ENCODE results near the gene AFAP1L2. TPM values are rescaled to one million over a fixed set of nuclear protein-coding genes. Genes with fewer than 3 reads are reported as not detected.
"Not testable (repeated sequence)": the region's sequence is repeated elsewhere in the genome, so short reads cannot be mapped to it uniquely, and the experiment has no call there.

AFAP1L2 gene
- total RNA-seq, 1 experiment from 2014 or later, result 0.10 TPM

- DNase-seq (ENCODE audit: low spot score), result no peak
Observed at GRCh38 chr10:114347241-114347640, 57.1 kb downstream of the AFAP1L2 start.

DNA sequence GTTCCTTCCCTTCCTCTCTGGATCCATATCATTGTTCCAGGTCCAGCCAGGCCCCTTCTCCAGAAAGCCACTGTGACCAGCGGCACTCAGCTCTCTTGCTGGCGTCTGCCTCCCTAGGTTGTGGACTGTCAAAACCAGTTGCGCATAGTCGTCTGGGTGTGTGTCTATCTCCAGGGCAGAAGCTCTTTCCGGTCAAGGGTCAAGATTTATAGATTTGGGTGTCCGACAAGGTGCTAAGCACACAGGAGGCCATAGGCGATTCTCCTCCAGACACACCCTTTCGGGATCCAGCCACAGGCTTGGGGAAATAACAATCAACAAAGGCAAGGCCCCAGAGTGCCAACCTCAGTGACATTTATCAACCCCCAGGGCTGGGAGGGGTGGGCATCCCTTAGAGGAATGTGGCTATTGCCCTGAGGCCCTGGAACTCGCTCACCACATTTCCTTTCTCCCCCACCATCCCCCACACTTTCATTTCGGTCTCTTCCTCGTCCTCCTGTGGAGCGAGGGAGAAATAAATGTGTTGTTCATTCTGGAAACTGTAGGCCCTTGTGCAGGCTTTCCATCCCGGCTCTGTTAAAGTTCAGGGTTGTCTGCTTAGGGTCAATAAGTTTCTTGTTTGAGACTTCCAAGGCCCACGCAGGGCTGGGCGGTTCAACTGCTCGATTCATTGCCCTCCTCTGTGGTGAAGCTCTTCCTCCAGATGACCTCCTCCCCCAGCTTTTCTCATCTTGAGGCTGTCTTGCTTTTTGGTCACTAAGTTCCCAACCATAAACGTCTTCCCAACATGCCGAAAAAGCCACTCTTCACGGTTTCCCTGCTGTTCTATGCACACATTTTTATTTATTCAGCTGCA, 57.9 kb downstream of the AFAP1L2 start:
- in situ Hi-C loops (cut with HindIII; ENCODE audit: low sequenced_read_pairs), result no loop called here
- no peak for DNase-seq (ENCODE audit: low spot score)

More at GRCh38 chr10:114347241-114347640, 57.1 kb downstream of the AFAP1L2 start:
- in situ Hi-C loops (cut with HindIII; ENCODE audit: low sequenced_read_pairs), result no loop called here

- DNase-seq (ENCODE audit: low spot score), result no peak
- in situ Hi-C loops (cut with HindIII; ENCODE audit: low sequenced_read_pairs), result no loop called here
Observed at GRCh38 chr10:114345701-114346100, 58.6 kb downstream of the AFAP1L2 start.

GRCh38 chr10:114343623-114344505, 60.4 kb downstream of the AFAP1L2 start:
- no peak for DNase-seq (ENCODE audit: low spot score)
- in situ Hi-C loops (cut with HindIII; ENCODE audit: low sequenced_read_pairs), result no loop called here

DNA sequence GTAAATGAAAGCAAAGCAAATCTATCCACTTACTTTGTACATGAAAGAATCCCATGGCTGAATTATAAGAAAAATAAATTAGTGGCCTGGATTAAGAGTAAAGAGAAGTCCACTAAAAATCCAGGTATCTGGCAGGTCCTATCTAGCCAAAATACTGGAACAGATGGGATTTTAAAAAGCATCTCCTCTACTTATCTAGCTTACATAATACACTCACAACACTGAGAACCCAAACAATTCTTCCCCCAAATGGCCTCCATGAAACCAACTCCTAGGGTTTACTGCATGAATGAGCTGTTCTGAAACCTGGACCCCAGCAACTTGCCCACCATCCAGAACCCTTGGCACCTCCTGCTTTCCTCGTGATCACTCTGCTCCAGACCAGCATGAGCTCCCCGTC, 61.3 kb downstream of the AFAP1L2 start:
- in situ Hi-C loops (cut with HindIII; ENCODE audit: low sequenced_read_pairs), result no loop called here
- DNase-seq (ENCODE audit: low spot score), result peak; percentile 88

- peak; percentile 56 for DNase-seq (ENCODE audit: low spot score)
- in situ Hi-C loops (cut with HindIII; ENCODE audit: low sequenced_read_pairs), result no loop called here
Observed at GRCh38 chr10:114340816-114341215, 63.5 kb downstream of the AFAP1L2 start.

DNA sequence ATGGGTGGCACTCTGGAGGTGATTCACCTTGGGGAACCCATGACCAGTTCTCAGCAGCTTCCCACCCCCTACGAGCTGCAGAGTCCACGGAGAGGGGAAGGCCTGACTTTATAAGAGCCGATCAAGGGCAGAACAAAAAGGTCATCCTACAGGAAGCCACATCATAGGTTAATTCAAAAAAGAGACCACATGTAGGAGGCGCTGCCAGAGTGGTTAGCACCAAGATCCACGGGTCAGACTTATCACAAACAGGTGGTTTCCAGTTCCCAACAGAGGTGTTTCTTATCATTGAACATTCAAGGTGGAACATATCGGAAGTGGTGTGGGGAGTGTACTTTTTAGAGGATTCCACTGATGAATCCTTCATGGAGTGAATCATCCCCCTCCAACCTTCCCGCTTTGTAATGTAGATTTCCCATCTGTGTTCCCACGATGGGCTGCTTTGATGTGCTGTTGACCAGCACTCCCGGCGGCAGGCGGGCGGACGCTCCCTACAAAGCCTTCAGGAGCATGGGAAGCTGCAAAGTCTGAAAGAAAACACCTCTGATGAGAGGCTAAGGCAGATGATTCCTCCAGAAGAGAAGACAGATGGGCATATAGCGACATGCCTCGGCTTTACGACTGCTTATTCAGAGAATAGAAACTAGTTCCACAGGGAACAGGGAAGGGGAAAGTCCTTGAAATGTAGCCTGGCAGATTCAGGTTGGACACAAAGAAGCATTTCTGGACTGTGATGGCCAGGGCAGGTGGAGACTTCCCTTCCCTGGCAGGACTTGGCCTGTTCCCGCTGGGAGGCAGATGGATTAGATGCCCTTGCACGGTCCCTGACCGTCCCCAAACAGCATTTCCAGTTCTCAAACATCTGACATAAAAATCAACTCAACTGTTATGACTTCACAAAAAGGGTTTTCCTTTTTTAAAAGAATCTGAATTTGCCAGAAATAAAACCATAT, 66.5 kb downstream of the AFAP1L2 start:
- in situ Hi-C loops (cut with HindIII; ENCODE audit: low sequenced_read_pairs), result no loop called here
- DNase-seq (ENCODE audit: low spot score), result peak; percentile 97

GRCh38 chr10:114336823-114337509, 67.3 kb downstream of the AFAP1L2 start:
- in situ Hi-C loops (cut with HindIII; ENCODE audit: low sequenced_read_pairs), result no loop called here
- DNase-seq (ENCODE audit: low spot score), result no peak

- no peak for DNase-seq (ENCODE audit: low spot score)
- in situ Hi-C loops (cut with HindIII; ENCODE audit: low sequenced_read_pairs), result no loop called here
Observed at GRCh38 chr10:114335614-114336013, 68.7 kb downstream of the AFAP1L2 start.

DNA sequence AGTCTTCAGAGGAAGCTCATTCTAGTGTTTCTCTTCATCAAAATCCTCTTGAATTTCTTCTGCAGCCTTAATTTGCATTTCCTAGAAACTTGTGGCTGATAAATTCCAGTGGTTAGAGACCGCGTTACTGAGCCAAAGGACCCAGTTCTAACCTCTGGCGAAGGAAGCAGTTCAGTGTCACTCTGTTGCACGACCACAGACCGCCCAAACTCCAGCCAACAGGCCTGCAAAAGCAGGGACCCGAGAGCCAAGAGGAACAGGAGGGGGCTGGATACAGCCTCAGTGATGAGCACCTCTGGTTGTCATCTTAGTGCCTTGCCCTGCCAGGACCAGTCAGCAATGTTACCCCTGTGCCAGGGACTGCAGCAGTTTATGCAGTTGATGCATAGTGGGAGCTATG, 70.0 kb downstream of the AFAP1L2 start:
- DNase-seq (ENCODE audit: low spot score), result no peak
- in situ Hi-C loops (cut with HindIII; ENCODE audit: low sequenced_read_pairs), result no loop called here

DNA sequence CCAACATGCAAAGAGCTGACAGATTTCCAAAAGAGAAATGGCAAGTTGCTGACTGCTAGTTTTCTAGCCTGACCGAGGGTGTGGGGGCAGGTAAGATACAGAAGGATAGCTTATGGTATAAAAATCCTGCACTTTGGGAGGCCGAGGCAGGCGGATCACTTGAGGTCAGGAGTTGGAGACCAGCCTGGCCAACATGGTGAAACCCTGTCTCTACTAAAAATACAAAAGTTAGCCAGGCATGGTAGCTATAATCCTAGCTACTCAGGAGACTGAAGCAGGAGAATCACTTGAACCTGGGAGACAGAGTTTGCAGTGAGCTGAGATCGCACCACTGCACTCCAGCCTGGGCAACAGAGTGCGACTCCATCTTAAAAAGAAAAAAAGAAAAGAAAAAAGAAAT, 70.9 kb downstream of the AFAP1L2 start:
- in situ Hi-C loops (cut with HindIII; ENCODE audit: low sequenced_read_pairs); DNase-seq (ENCODE audit: low spot score): not testable (repeated sequence)

- in situ Hi-C loops (cut with HindIII; ENCODE audit: low sequenced_read_pairs), result no loop called here
Observed at GRCh38 chr10:114332301-114333192, 71.8 kb downstream of the AFAP1L2 start.

DNA sequence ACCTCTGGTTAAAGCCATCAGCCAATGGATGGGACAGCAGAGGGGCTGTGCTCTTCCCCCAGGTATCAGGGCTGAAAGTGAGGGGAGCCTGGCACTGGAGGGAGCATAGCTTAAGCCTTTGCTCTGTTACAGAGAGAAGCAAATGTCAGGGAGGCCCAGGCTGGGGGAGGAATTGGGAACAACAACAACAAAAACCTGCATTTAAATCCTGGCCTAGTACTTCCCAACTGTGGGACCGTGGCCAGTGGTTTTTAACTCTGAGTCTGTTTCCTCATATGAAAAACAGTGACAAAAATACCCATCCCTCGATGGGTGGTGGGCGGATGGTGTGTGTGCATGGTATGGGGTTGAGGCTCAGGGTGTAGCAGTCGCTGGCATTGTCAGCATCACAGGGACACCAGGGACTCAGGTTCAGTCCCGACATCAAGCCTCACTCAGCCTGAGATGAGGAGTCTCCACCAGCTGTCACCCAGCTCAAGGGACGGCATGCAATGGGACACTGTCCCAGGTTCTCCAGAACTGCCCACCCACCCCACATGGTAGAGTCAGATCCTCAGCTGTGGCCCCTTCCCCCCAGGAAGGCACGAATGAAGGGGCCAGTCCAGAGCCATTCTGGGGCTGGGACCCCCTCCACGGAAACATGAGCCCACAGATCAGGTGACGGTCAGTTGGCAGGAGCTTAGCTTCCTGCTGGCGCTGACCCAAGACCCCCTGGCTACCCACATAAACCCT, 74.5 kb downstream of the AFAP1L2 start:
- no peak for DNase-seq (ENCODE audit: low spot score)
- in situ Hi-C loops (cut with HindIII; ENCODE audit: low sequenced_read_pairs), result no loop called here

More at GRCh38 chr10:114332301-114333192, 71.8 kb downstream of the AFAP1L2 start:
- DNase-seq (ENCODE audit: low spot score), result no peak

GRCh38 chr10:114328874-114329273, 75.4 kb downstream of the AFAP1L2 start:
- in situ Hi-C loops (cut with HindIII; ENCODE audit: low sequenced_read_pairs), result no loop called here
- peak; percentile 76 for DNase-seq (ENCODE audit: low spot score)

DNA sequence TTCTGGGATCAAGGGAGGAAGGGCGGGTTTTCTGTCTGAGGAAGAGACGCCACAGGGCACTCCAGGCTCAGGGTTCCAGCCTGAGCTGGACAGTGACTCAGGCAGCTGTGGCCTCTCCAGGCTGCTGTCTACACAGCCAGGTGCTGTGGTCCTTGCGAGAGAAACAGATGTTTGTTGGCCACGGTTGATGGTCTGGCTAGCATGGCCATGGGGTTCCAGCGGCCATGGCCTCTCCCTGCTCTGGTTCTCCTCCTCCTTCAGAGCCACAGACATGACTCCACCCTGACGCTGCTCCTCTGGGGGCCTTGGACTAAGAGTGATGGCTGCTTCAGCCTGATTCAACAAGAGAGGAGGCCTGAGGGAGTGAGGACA, 75.9 kb downstream of the AFAP1L2 start:
- in situ Hi-C loops (cut with HindIII; ENCODE audit: low sequenced_read_pairs), result no loop called here
- no peak for DNase-seq (ENCODE audit: low spot score)

GRCh38 chr10:114327537-114328440, 76.5 kb downstream of the AFAP1L2 start:
- in situ Hi-C loops (cut with HindIII; ENCODE audit: low sequenced_read_pairs), result no loop called here
- no peak for DNase-seq (ENCODE audit: low spot score)

All from G401 (cell line).